Gastroesophageal sphincter (tissue), 4 donors: ENCODE data around the gene NELFB. TPM values are rescaled to one million over a fixed set of nuclear protein-coding genes. Genes with fewer than 3 reads are reported as not detected.

ENCODE experiments used
- ATAC-seq: fragments of 150-250 bp; one replicate; pipeline ENCODE4 v1.9.1; 2016; ENCODE audit warnings: mild to moderate bottlenecking, moderate library complexity
- H3K27ac ChIP-seq, 4 donors: fragments of 200-600 bp; sonication (generic) in 3 of 4; 1 replicate in 3 of 4; 2 replicates in 1 of 4; pipeline ENCODE4 v1.5.1; 2016 to 2019
- H3K27me3 ChIP-seq: fragments of 200-600 bp; sonication (generic); one replicate; pipeline ENCODE4 v1.5.1; 2019
- H3K36me3 ChIP-seq, 2 donors: fragments of 200-600 bp; sonication (generic); one replicate each; pipeline ENCODE4 v1.5.1; 2019; ENCODE audit warnings: control low read depth in 1 of 2
- H3K4me1 ChIP-seq, 3 donors: fragments of 200-600 bp; sonication (generic); 1 replicate in 2 of 3; 2 replicates in 1 of 3; pipeline ENCODE4 v1.5.1; 2016 to 2019; ENCODE audit warnings: control low read depth in 2 of 3
- H3K4me3 ChIP-seq, 2 donors: fragments of 200-600 bp; sonication (generic); one replicate each; pipeline ENCODE4 v1.5.1; 2019; ENCODE audit warnings: mild to moderate bottlenecking in 1 of 2, moderate library complexity in 1 of 2
- H3K9me3 ChIP-seq, 3 donors: fragments of 200-600 bp; sonication (generic); one replicate each; pipeline ENCODE4 v1.5.1; 2017 to 2019; ENCODE audit warnings: control low read depth in 2 of 3
- CTCF ChIP-seq, 4 experiments: fragments of 200-600 bp in 2 of 4; fragments of 450-650 bp in 2 of 4; sonication (generic) in 1 of 4; IDR thresholded peaks; one replicate each; pipeline ENCODE4 v1.5.1; 2017 to 2019; ENCODE audit warnings: antibody characterized with exemption in 4 of 4, mild to moderate bottlenecking in 2 of 4, moderate library complexity in 2 of 4
- EP300 ChIP-seq: sonication (generic); formaldehyde crosslinking; IDR thresholded peaks from one replicate; pipeline ENCODE4 v1.6.1; 2017; ENCODE audit warnings: antibody characterized with exemption, mild to moderate bottlenecking
- POLR2A ChIP-seq, 2 donors: fragments of 450-650 bp; IDR thresholded peaks; one replicate each; pipeline ENCODE4 v1.6.1; 2017; ENCODE audit warnings: antibody characterized with exemption in 2 of 2, mild to moderate bottlenecking in 2 of 2, moderate library complexity in 1 of 2
- POLR2AphosphoS5 ChIP-seq: sonication (generic); formaldehyde crosslinking; IDR thresholded peaks from one replicate; pipeline ENCODE4 v1.6.1; 2017; ENCODE audit warnings: antibody characterized with exemption
- WGBS, 2 donors: methylation state at CpG; one replicate each; pipeline ENCODE4 v1.1.5; 2018; ENCODE audit warnings: low coverage in 1 of 2; 5-methylcytosine and 5-hydroxymethylcytosine counted together
- total RNA-seq, 4 donors: library from RNA; depleted of rRNA; stranded (reverse); fragments of >200 nt; gene quantifications; one replicate each; pipeline ENCODE4 v1.1.0, GENCODE V29; 2016

The NELFB gene
- total RNA-seq, 4 donors from 2014 or later: 36.9 to 58.8 (median 45.2) TPM

- Histone ChIP-seq H3K4me3 (peak overlapping the region; percentile 28 to 57), H3K9me3 (no peaks in the 10 kb centered on the region), H3K27ac (peak overlapping the region in 3 of 4 donors; percentile 67 to 78 (median 70)), H3K4me1 (peaks cover 0 to 81% (median 32%) of the 10 kb centered on the region in 3 donors), H3K36me3 (no peaks in the 10 kb centered on the region), H3K27me3 (peaks cover 92% of the 10 kb centered on the region)
- ATAC-seq: no peak
- no peak for TF ChIP-seq POLR2AphosphoS5
- no peak for TF ChIP-seq CTCF (IDR thresholded peaks at IDR 0.05)
- TF ChIP-seq EP300: no peak
- no peak for TF ChIP-seq POLR2A (IDR thresholded peaks at IDR 0.05)
- WGBS, 2 donors: 2 to 3% methylated on average over 10 to 25 of the region's 25 CpGs
Observed at GRCh38 chr9:137300567-137301080, 45.5 kb downstream of the NELFB start.

- Histone ChIP-seq H3K27me3 (peaks cover 92% of the 10 kb centered on the region), H3K9me3 (no peaks in the 10 kb centered on the region), H3K27ac (peak overlapping the region in 3 of 4 donors; percentile 67 to 78 (median 70)), H3K36me3 (no peaks in the 10 kb centered on the region), H3K4me1 (peaks cover 0 to 81% (median 35%) of the 10 kb centered on the region in 3 donors), H3K4me3 (peak overlapping the region; percentile 28 to 57)
- no peak for ATAC-seq
- 0% methylated on average over 20 of the region's 115 CpGs; no CpG with 5 or more reads in 1 of the 2 donors for WGBS, 2 donors
- TF ChIP-seq POLR2A (IDR thresholded peaks at IDR 0.05): no peak
- TF ChIP-seq CTCF (IDR thresholded peaks at IDR 0.05): peak in 1 of 4 experiments; percentile 10
- no peak for TF ChIP-seq POLR2AphosphoS5
Observed at GRCh38 chr9:137301081-137301947, 46.2 kb downstream of the NELFB start.

- WGBS, 2 donors: no CpG with 5 or more reads among the region's 60 CpGs
- Histone ChIP-seq H3K27me3 (peaks cover 92% of the 10 kb centered on the region), H3K36me3 (no peaks in the 10 kb centered on the region), H3K27ac (peak within 1 kb of the TSS in 3 of 4 donors; percentile 67 to 82 (median 75)), H3K4me1 (peaks cover 0 to 81% (median 41%) of the 10 kb centered on the region in 3 donors), H3K9me3 (no peaks in the 10 kb centered on the region), H3K4me3 (peak within 1 kb of the TSS; percentile 28 to 57)
- TF ChIP-seq CTCF (IDR thresholded peaks at IDR 0.05) (no peak), POLR2AphosphoS5 (peak; percentile 15), POLR2A (IDR thresholded peaks at IDR 0.05) (peak in 1 of 2 donors; percentile 35), EP300 (no peak)
- peak; percentile 82 for ATAC-seq
Observed at GRCh38 chr9:137302118-137302448, 47.0 kb downstream of the NELFB start, which contains the start of gene NRARP. Gene NRARP, minus strand, starts transcription at chr9:137302271. Its CDS starts 343 bp downstream, at chr9:137301928.

GRCh38 chr9:137302449-137303150 is 47.5 kb downstream of the NELFB start:
- H3K27me3 ChIP-seq: peaks cover 92% of the 10 kb centered on the region
- H3K4me3 ChIP-seq: peak overlapping the region in 1 of 2 donors; percentile 57
- ATAC-seq: peak; percentile 54
- H3K36me3 ChIP-seq: no peaks in the 10 kb centered on the region
- H3K27ac ChIP-seq: peak overlapping the region in 3 of 4 donors; percentile 67 to 82 (median 75)
- peak in 3 of 4 experiments; percentile 46 to 69 (median 61) for TF ChIP-seq CTCF (IDR thresholded peaks at IDR 0.05)
- no peak for TF ChIP-seq POLR2AphosphoS5
- H3K4me1 ChIP-seq: peaks cover 0 to 81% (median 46%) of the 10 kb centered on the region in 3 donors
- no CpG with 5 or more reads among the region's 78 CpGs for WGBS, 2 donors
- H3K9me3 ChIP-seq: no peaks in the 10 kb centered on the region
